Fibroblast of mammary gland (primary cell): ENCODE results near the gene RIPK1.
"Not testable (repeated sequence)": the region's sequence is repeated elsewhere in the genome, so short reads cannot be mapped to it uniquely, and the experiment has no call there.

Experiments used
- DNase-seq: peaks from one replicate; pipeline ENCODE4 v3.0.0-alpha.2; 2010; ENCODE audit warnings: low read depth
- H3K4me3 ChIP-seq: 2 replicates; pipeline ENCODE4 v1.5.1; 2011; ENCODE audit warnings: low read depth, mild to moderate bottlenecking, low read length, moderate library complexity; ENCODE audit not compliant: control insufficient read depth
- CTCF ChIP-seq: conservative IDR thresholded peaks from 2 replicates; pipeline ENCODE4 v1.5.1; 2011; ENCODE audit warnings: low read depth, low read length, inconsistent platforms; ENCODE audit not compliant: control insufficient read depth, insufficient read depth

RIPK1 gene

DNA sequence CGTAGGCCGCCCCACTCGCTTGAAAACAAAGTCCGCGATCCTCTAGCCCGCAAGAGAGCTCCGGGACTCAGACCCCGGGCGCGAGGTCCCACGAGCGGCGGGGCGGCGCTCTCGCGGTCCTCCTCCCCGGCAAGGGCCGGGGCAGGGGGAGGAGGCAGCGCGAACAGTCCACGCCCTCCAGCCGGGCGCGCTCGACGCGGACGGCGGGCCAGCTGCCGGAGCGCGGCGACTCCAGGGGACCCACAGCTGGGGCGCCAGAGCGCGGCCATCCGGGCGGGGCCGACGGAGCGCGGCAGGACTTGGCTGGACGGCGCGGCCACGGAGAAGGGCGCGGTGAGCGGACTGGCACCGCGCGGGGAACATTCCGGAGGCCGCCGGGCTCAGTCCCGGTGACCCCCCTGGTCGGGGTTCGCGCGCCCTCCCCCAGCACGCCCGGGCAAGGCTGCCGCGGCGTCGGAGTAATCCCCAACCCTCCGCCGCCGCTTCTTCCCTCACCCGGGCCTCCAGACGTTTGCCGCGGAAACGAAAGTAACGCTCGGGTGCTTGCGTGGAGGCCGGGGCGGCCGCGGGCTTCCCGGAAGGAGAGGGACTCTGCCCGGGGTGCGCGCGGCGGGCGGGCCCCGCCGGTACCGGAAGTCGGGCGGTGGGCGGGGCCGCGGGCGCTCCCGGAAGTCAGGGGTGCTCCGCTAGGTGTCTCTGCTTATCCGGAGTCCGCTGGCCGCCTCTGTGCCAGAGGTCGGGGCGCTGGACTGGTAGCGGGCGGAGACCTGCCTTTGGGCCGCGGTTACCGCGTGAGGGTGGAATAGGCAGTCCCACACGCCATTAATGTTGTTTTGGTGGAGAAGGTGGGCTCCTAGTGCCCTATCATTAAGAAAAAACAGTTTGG lies at the start of gene RIPK1:
RIPK1 (plus strand) TSS at position 166 of the 886 bp plus-strand sequence. CDS start 8,330 bp downstream, outside the sequence.
- peak within 1 kb of the TSS; percentile 66 for H3K4me3 ChIP-seq
- peak; percentile 78 for DNase-seq
- peak; percentile 10 for TF ChIP-seq CTCF

DNA sequence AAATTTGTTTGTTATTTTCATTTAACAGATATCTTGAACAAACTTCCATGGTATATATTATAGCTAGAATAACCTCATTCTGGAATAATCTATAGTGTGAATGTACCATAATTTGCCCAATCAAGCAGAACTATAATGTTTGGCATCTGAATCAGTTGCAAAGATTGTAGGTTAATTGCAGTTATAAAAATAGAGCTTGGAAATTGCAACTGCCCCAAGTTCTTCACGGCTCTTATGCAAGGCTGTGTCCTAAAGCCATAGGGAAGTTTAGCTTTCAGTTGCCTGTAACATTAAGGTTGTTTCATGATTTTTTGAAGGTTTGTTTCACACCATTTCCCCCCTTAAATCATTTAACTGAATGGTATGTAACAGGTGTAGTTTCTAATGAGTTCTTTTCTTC lies 49.2 kb upstream of the RIPK1 start:
- DNase-seq: no peak
- H3K4me3 ChIP-seq: no peak overlapping the region
- no peak for TF ChIP-seq CTCF

- no peak for TF ChIP-seq CTCF
- no peak overlapping the region for H3K4me3 ChIP-seq
- no peak for DNase-seq
These were observed 48.5 kb upstream of the RIPK1 start for GRCh38 chr6:3019749-3020320.

DNA sequence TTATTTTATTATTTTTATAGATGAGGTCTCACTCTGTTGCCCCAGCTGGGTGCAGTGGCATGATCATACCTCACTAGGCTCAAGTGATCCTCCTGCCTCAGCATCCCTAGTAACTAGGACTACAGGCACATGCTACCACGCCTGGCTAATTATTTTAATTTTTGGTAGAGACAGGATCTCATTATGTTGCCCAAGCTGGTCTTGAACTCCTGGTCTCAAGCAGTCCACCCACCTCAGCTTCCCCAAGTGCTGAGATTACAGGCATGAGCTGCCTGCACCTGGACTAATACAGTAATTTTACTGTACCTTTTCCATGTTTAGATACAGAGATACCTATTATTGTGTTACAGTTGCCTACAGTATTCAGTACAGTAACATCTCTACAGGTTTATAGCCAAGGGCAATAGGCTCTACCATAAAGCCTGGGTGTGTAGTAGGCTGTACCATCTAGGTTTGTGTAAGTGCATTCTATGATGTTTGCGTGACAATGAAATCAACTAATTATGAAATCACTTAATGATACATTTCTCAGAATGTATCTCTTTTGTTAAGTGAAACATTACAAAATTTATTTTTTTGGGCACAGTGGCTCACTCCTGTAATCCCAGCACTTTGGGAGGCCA lies 47.2 kb upstream of the RIPK1 start:
- H3K4me3 ChIP-seq: not testable (repeated sequence)

GRCh38 chr6:3022765-3023662 lies 45.3 kb upstream of the RIPK1 start:
- no peak for TF ChIP-seq CTCF
- DNase-seq: peak; percentile 3
- peak overlapping the region; percentile 20 for H3K4me3 ChIP-seq

More for the DNA sequence above, 47.2 kb upstream of the RIPK1 start:
- DNase-seq: not testable (repeated sequence)

DNA sequence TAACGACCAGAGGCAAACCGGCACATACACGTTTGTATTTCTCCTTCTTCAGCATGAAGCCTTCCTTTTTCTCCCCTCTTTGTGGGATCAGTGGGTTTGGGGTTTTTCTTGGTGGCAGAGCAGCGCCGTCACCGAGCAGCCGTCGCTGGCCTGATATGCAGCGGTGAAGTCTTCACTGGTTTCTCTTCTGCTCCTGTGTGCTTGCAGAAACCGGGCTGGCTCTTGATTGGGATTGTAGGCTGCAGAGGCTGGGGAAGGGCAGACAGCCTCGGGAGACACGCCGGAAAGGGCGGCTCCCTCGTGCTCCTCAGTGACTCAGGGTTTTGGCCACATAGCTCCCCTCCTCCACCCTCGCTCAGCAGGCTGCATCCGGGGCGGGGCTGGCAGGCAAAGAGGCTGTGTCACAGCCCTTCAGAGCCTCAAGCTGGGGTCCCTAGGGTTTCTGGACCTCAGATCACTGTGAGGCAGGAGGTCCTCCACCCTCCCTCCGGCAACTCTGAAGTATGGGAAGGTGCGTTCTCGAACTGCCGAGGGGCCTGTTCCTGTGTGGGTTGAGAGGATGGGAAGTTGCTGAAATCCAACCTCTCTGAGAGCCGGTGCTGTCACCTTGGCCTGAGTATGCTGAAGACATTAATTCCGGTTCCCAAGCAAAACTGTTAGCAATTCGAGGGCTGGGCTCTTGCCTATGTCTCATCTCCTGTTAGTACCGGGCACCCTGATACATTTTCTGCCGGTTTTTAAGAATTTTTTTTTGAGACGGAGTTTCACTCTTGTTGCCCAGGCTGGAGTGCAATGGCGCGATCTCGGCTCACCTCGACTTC lies 44.4 kb upstream of the RIPK1 start:
- peak overlapping the region; percentile 24 for H3K4me3 ChIP-seq
- peak; percentile 89 for DNase-seq
- TF ChIP-seq CTCF: no peak
